GM12878 (cell line): ENCODE measurements around the gene WDR77. TPM values are rescaled to one million over a fixed set of nuclear protein-coding genes. Genes with fewer than 3 reads are reported as not detected.

Experiments
- ATF7 ChIP-seq: fragments of 450-650 bp; IDR thresholded peaks from 2 replicates; pipeline ENCODE4 v1.6.1; 2016; ENCODE audit warnings: low read depth, mild to moderate bottlenecking
- BRCA1 ChIP-seq: IDR thresholded peaks from 2 replicates; pipeline ENCODE4 v1.6.1; 2011; ENCODE audit warnings: low read depth, low read length, improper control_type of control experiment
- CHD2 ChIP-seq: IDR thresholded peaks from 2 replicates; pipeline ENCODE4 v1.6.1; 2011; ENCODE audit warnings: low read depth, low read length, improper control_type of control experiment, borderline replicate concordance
- E4F1 ChIP-seq: fragments of 450-650 bp; IDR thresholded peaks from 2 replicates; pipeline ENCODE4 v1.6.1; 2018; ENCODE audit warnings: borderline replicate concordance, mild to moderate bottlenecking; ENCODE audit not compliant: partially characterized antibody
- GATAD2B ChIP-seq: fragments of 450-650 bp; conservative IDR thresholded peaks from 2 replicates; pipeline ENCODE4 v1.6.1; 2017; ENCODE audit warnings: low read depth, mild to moderate bottlenecking, moderate library complexity
- HCFC1 ChIP-seq: fragments of 150-350 bp; IDR thresholded peaks from 2 replicates; pipeline ENCODE4 v1.6.1; 2014; ENCODE audit warnings: low read length
- HDAC6 ChIP-seq: fragments of 200-600 bp; sonication (generic); IDR thresholded peaks from one replicate; pipeline ENCODE4 v1.8.0; 2017; ENCODE audit warnings: antibody characterized with exemption; ENCODE audit not compliant: unreplicated experiment
- KDM1A ChIP-seq: fragments of 200-600 bp; sonication (generic); IDR thresholded peaks from 2 replicates; pipeline ENCODE4 v1.6.1; 2016; ENCODE audit warnings: borderline replicate concordance
- MEF2B ChIP-seq: fragments of 450-650 bp; IDR thresholded peaks from 2 replicates; pipeline ENCODE4 v1.6.1; 2018; ENCODE audit warnings: mild to moderate bottlenecking, moderate library complexity; ENCODE audit not compliant: partially characterized antibody, poor library complexity, severe bottlenecking
- MLLT1 ChIP-seq: fragments of 450-650 bp; IDR thresholded peaks from 2 replicates; pipeline ENCODE4 v1.6.1; 2016; ENCODE audit warnings: mild to moderate bottlenecking
- MYC ChIP-seq: IDR thresholded peaks from 2 replicates; pipeline ENCODE4 v1.6.1; 2011; ENCODE audit warnings: mild to moderate bottlenecking, low read length, moderate library complexity, inconsistent platforms; ENCODE audit not compliant: insufficient read depth, insufficient replicate concordance, insufficient read length, severe bottlenecking
- NKRF ChIP-seq: fragments of 450-650 bp; conservative IDR thresholded peaks from 2 replicates; pipeline ENCODE4 v1.6.1; 2017; ENCODE audit warnings: mild to moderate bottlenecking, moderate library complexity
- PAX5 ChIP-seq: IDR thresholded peaks from 2 replicates; pipeline ENCODE4 v1.6.1; 2011; ENCODE audit warnings: low read depth, low read length, borderline replicate concordance
- RCOR1 ChIP-seq: conservative IDR thresholded peaks from 2 replicates; pipeline ENCODE4 v1.6.1; 2012; ENCODE audit warnings: low read depth, low read length, improper control_type of control experiment
- RUNX3 ChIP-seq: IDR thresholded peaks from 2 replicates; pipeline ENCODE4 v1.6.1; 2012; ENCODE audit warnings: low read length, inconsistent platforms
- SIN3A ChIP-seq: IDR thresholded peaks from 2 replicates; pipeline ENCODE4 v1.6.1; 2012; ENCODE audit warnings: low read depth, low read length, improper control_type of control experiment
- TAF1 ChIP-seq: IDR thresholded peaks from 2 replicates; pipeline ENCODE4 v1.6.1; 2011; ENCODE audit warnings: mild to moderate bottlenecking, low read depth, low read length, borderline replicate concordance
- YY1 ChIP-seq: IDR thresholded peaks from 2 replicates; pipeline ENCODE4 v1.6.1; 2011; ENCODE audit warnings: low read depth, mild to moderate bottlenecking, low read length
- ZBTB40 ChIP-seq: fragments of 450-650 bp; IDR thresholded peaks from 2 replicates; pipeline ENCODE4 v1.6.1; 2016; ENCODE audit warnings: mild to moderate bottlenecking, moderate library complexity, borderline replicate concordance
- polyA plus RNA-seq, 11 experiments: library from polyadenylated mRNA; depleted of rRNA in 4 of 11; unstranded in 6 of 11; stranded (reverse) in 5 of 11; fragments of >200 nt; fragmentation: Nextera tagmentation in 4 of 11; fragmentation: Illumina TruSeq in 1 of 11; extraction: Ambion mirVana in 4 of 11; extraction: Trizol in 1 of 11; gene quantifications; 1 replicate in 1 of 11; 2 replicates in 10 of 11; pipeline versions ENCODE4 v1.2.1 to v1.2.3, GENCODE V29; 2011 to 2016; ENCODE audit warnings: inconsistent platforms in 2 of 11, missing spikeins in 2 of 11, low read depth in 1 of 11
- total RNA-seq, 4 experiments: library from RNA; depleted of rRNA in 3 of 4; stranded (reverse); fragments of >200 nt in 3 of 4; fragmentation: Illumina TruSeq in 1 of 4; extraction: Trizol in 1 of 4; gene quantifications; 2 replicates each; pipeline versions ENCODE4 v1.2.1 to v1.2.3, GENCODE V29; 2013 to 2021

The WDR77 gene
- total and polyA plus RNA-seq, 10 of the 15 experiments (the other 5 are each of a cell fraction or from before 2014, with no cell fraction given), result 12.7 to 167 (median 67.1) TPM

- TF ChIP-seq E4F1 (peak; percentile 97), ATF7 (0 out of 2 replicates have a peak, but pooled peaks have one; percentile 14), HCFC1 (peak; percentile 39), YY1 (peak; percentile 97), SIN3A (peak; percentile 56), NKRF (peak; percentile 70), ZBTB40 (peak; percentile 59; the same call in 1 of the 2 replicates), MEF2B (peak; percentile 76), GATAD2B (0 out of 2 replicates have a peak, but pooled peaks have one; percentile 38), PAX5 (no peak), BRCA1 (peak; percentile 88), MYC (no peak), RUNX3 (peak; percentile 86), CHD2 (peak; percentile 99), TAF1 (peak; percentile 86; the same call in 1 of the 2 replicates), KDM1A (no peak), HDAC6 (no peak), MLLT1 (peak; percentile 57), RCOR1 (peak; percentile 99; the same call in 1 of the 2 replicates)
Observed at GRCh38 chr1:111448918-111449702, at the start of gene WDR77, which contains the start of gene ATP5PB (continued).
